Activated CD4-positive, alpha-beta T cell treated with anti-CD3 and anti-CD28 coated beads, Interleukin-2, amount 50 U/mL, for 48 hours (primary cell): ENCODE data around the gene KLHL40.

ENCODE experiments used
- DNase-seq, 2 experiments: peaks; one replicate each; pipeline ENCODE4 v3.0.0-alpha.2; 2020

The KLHL40 gene

GRCh38 chr3:42685363-42685881, at the start of gene KLHL40:
Gene KLHL40 (plus strand): TSS chr3:42685537. CDS start chr3:42685619, 82 bp downstream.
- DNase-seq = no peak

- no peak for DNase-seq
Measured at GRCh38 chr3:42637001-42637400, 48.3 kb upstream of the KLHL40 start.

- peak in 1 of 2 experiments; percentile 44 for DNase-seq
Measured at GRCh38 chr3:42638339-42638842, 46.9 kb upstream of the KLHL40 start.

- no peak for DNase-seq
Measured at GRCh38 chr3:42639192-42639591, 46.1 kb upstream of the KLHL40 start.

- no peak for DNase-seq
Measured at GRCh38 chr3:42640129-42640528, 45.2 kb upstream of the KLHL40 start.

GRCh38 chr3:42640771-42641370, 44.5 kb upstream of the KLHL40 start:
- DNase-seq = no peak

- DNase-seq = no peak
Measured at GRCh38 chr3:42647821-42648459, 37.4 kb upstream of the KLHL40 start.

GRCh38 chr3:42649006-42649405, 36.3 kb upstream of the KLHL40 start:
- DNase-seq = no peak

- no peak for DNase-seq
Measured at GRCh38 chr3:42649783-42650182, 35.6 kb upstream of the KLHL40 start.

- DNase-seq = no peak
Measured at GRCh38 chr3:42651248-42652091, 33.9 kb upstream of the KLHL40 start.

GRCh38 chr3:42652251-42652610, 33.1 kb upstream of the KLHL40 start:
- DNase-seq = no peak

GRCh38 chr3:42652611-42653302, 32.6 kb upstream of the KLHL40 start:
- no peak for DNase-seq

GRCh38 chr3:42653303-42653559, 32.1 kb upstream of the KLHL40 start:
- DNase-seq = no peak

- DNase-seq = peak in 1 of 2 experiments; percentile 40
Measured at GRCh38 chr3:42653560-42654330, 31.6 kb upstream of the KLHL40 start, which contains the start of gene ZBTB47. Gene ZBTB47 (plus strand): TSS chr3:42653697. CDS start chr3:42658356, 4,659 bp downstream.

- DNase-seq = no peak
Measured at GRCh38 chr3:42654331-42655201, 30.8 kb upstream of the KLHL40 start.

GRCh38 chr3:42655331-42655888, 29.9 kb upstream of the KLHL40 start:
- DNase-seq = no peak

- DNase-seq = no peak
Measured at GRCh38 chr3:42655980-42656679, 29.2 kb upstream of the KLHL40 start.

GRCh38 chr3:42656680-42657610, 28.4 kb upstream of the KLHL40 start:
- DNase-seq = no peak

GRCh38 chr3:42657675-42658074, 27.7 kb upstream of the KLHL40 start:
- DNase-seq = no peak
